ENCODE data around the gene VHLL.

VHLL gene

GRCh38 chr1:156289857-156290256 is 9.2 kb downstream of the VHLL start:
- DNase-seq = no peak

GRCh38 chr1:156286061-156286460 is 13.0 kb downstream of the VHLL start:
- no peak for DNase-seq

GRCh38 chr1:156285437-156285836 is 13.7 kb downstream of the VHLL start:
- DNase-seq = no peak

GRCh38 chr1:156284757-156285156 is 14.3 kb downstream of the VHLL start:
- DNase-seq = no peak

- no peak for DNase-seq
Observed at GRCh38 chr1:156284112-156284511, 15.0 kb downstream of the VHLL start, which contains the start of gene TMEM79. Gene TMEM79, plus strand, starts transcription at chr1:156284325. Its CDS starts 902 bp downstream, at chr1:156285227.

- DNase-seq = no peak
Observed at GRCh38 chr1:156283521-156283920, 15.6 kb downstream of the VHLL start.

- peak; percentile 81 for DNase-seq
Observed at GRCh38 chr1:156282479-156283222, 16.5 kb downstream of the VHLL start, which contains the start of gene SMG5. Gene SMG5, minus strand, starts transcription at chr1:156282825. Its CDS starts 145 bp downstream, at chr1:156282680.

- DNase-seq = no peak
Observed at GRCh38 chr1:156281693-156282478, 17.2 kb downstream of the VHLL start.

- DNase-seq = no peak
Observed at GRCh38 chr1:156281281-156281680, 17.8 kb downstream of the VHLL start.

GRCh38 chr1:156279837-156280236 is 19.3 kb downstream of the VHLL start:
- DNase-seq = no peak

- DNase-seq = no peak
Observed at GRCh38 chr1:156276966-156277381, 22.1 kb downstream of the VHLL start.

GRCh38 chr1:156276532-156276931 is 22.6 kb downstream of the VHLL start:
- no peak for DNase-seq

- no peak for DNase-seq
Observed at GRCh38 chr1:156270314-156270713, 28.8 kb downstream of the VHLL start.

GRCh38 chr1:156268336-156268735 is 30.8 kb downstream of the VHLL start:
- DNase-seq = no peak

- DNase-seq = no peak
Observed at GRCh38 chr1:156266051-156266450, 33.1 kb downstream of the VHLL start.

- DNase-seq = no peak
Observed at GRCh38 chr1:156263288-156263655, 35.8 kb downstream of the VHLL start.

- DNase-seq = no peak
Observed at GRCh38 chr1:156262461-156263287, 36.4 kb downstream of the VHLL start.

- DNase-seq = no peak
Observed at GRCh38 chr1:156260896-156261295, 38.2 kb downstream of the VHLL start.

GRCh38 chr1:156259805-156260204 is 39.3 kb downstream of the VHLL start:
- no peak for DNase-seq

- no peak for DNase-seq
Observed at GRCh38 chr1:156258859-156259258, 40.2 kb downstream of the VHLL start.

GRCh38 chr1:156257711-156258110 is 41.4 kb downstream of the VHLL start:
- no peak for DNase-seq

GRCh38 chr1:156253634-156254033 is 45.5 kb downstream of the VHLL start:
- no peak for DNase-seq

- no peak for DNase-seq
Observed at GRCh38 chr1:156251527-156251926, 47.6 kb downstream of the VHLL start.

Measured in NCI-H1436 treated with DMSO at 0.1 percent for 48 hours (cell line).